GM23248 (cell line): Measurements from ENCODE around the gene PAXIP1. TPM values are rescaled to one million over a fixed set of nuclear protein-coding genes. Genes with fewer than 3 reads are reported as not detected.

Experiments
- DNase-seq: peaks from one replicate; pipeline ENCODE4 v3.0.0-alpha.2; 2015
- H2AFZ ChIP-seq: fragments of 200-600 bp; sonication (generic); 2 replicates; pipeline ENCODE4 v1.6.1; 2016; ENCODE audit warnings: antibody characterized with exemption
- H3F3A ChIP-seq: fragments of 200-600 bp; sonication (generic); 2 replicates; pipeline ENCODE4 v1.6.1; 2016; ENCODE audit warnings: mild to moderate bottlenecking, antibody characterized with exemption, mixed run types; ENCODE audit not compliant: insufficient read depth
- H3K27ac ChIP-seq: fragments of 200-600 bp; sonication (generic); 2 replicates; pipeline ENCODE4 v1.5.1; 2016; ENCODE audit warnings: mild to moderate bottlenecking
- H3K27me3 ChIP-seq: fragments of 200-600 bp; sonication (generic); replicated peaks from 2 replicates; pipeline ENCODE4 v1.6.1; 2016; ENCODE audit warnings: mild to moderate bottlenecking; ENCODE audit not compliant: insufficient read depth
- H3K36me3 ChIP-seq: fragments of 200-600 bp; sonication (generic); 2 replicates; pipeline ENCODE4 v1.6.1; 2016; ENCODE audit warnings: low read depth, mild to moderate bottlenecking
- H3K4me1 ChIP-seq: fragments of 200-600 bp; sonication (generic); 2 replicates; pipeline ENCODE4 v1.6.1; 2016; ENCODE audit warnings: mild to moderate bottlenecking; ENCODE audit not compliant: insufficient read depth
- H3K4me2 ChIP-seq: fragments of 200-600 bp; sonication (generic); one replicate; pipeline ENCODE4 v1.6.1; 2016; ENCODE audit warnings: mild to moderate bottlenecking; ENCODE audit not compliant: unreplicated experiment
- H3K4me3 ChIP-seq: fragments of 200-600 bp; sonication (generic); 2 replicates; pipeline ENCODE4 v1.5.1; 2016; ENCODE audit warnings: mild to moderate bottlenecking
- H3K79me2 ChIP-seq: fragments of 200-600 bp; sonication (generic); 2 replicates; pipeline ENCODE4 v1.6.1; 2016; ENCODE audit warnings: mild to moderate bottlenecking; ENCODE audit not compliant: insufficient read depth
- H3K9ac ChIP-seq: fragments of 200-600 bp; sonication (generic); 2 replicates; pipeline ENCODE4 v1.6.1; 2016; ENCODE audit warnings: mild to moderate bottlenecking
- H3K9me2 ChIP-seq: fragments of 200-600 bp; sonication (generic); 2 replicates; pipeline ENCODE4 v1.6.1; 2016; ENCODE audit warnings: mixed run types, mild to moderate bottlenecking, moderate library complexity; ENCODE audit not compliant: insufficient read depth
- H3K9me3 ChIP-seq: fragments of 200-600 bp; sonication (generic); one replicate; pipeline ENCODE4 v1.6.1; 2017; ENCODE audit warnings: low read depth
- H4K20me1 ChIP-seq: fragments of 200-600 bp; sonication (generic); 2 replicates; pipeline ENCODE4 v1.6.0; 2016; ENCODE audit not compliant: insufficient read depth
- EZH2 ChIP-seq: fragments of 200-600 bp; sonication (generic); IDR thresholded peaks from 2 replicates; pipeline ENCODE4 v1.6.1; 2018; ENCODE audit warnings: antibody characterized with exemption, mild to moderate bottlenecking; ENCODE audit not compliant: insufficient read depth, poor library complexity, severe bottlenecking
- EZH2phosphoT487 ChIP-seq: fragments of 200-600 bp; sonication (generic); IDR thresholded peaks from 2 replicates; pipeline ENCODE4 v1.6.1; 2018; ENCODE audit warnings: antibody characterized with exemption, moderate library complexity, mild to moderate bottlenecking, low read depth; ENCODE audit not compliant: insufficient read depth
- WGBS, 2 experiments: methylation state at CpG; one replicate each; pipeline ENCODE4 v1.1.6; 2015 to 2017; ENCODE audit warnings: low lambda C conversion rate in 2 of 2, low coverage in 1 of 2; ENCODE audit errors: missing lambda C conversion rate in 2 of 2; 5-methylcytosine and 5-hydroxymethylcytosine counted together
- in situ Hi-C: fragments of 300-500 bp; cut with MboI; formaldehyde crosslinking; loops from 2 replicates; pipeline ENCODE4 v1.15.0; 2020
- polyA plus RNA-seq: library from polyadenylated mRNA; unstranded; fragments of >200 nt; fragmentation: Nextera tagmentation; extraction: Ambion mirVana; gene quantifications from 2 replicates; pipeline ENCODE4 v1.2.1, GENCODE V29; 2016
- total RNA-seq: library from RNA; depleted of rRNA; stranded (reverse); fragments of >200 nt; shearing (Covaris generic); gene quantifications from 2 replicates; pipeline ENCODE4 v1.2.3, GENCODE V29; 2014

Gene PAXIP1
- total and polyA plus RNA-seq, 2 experiments from 2014 or later: 1.8 to 5.8 TPM

- Histone ChIP-seq H3K4me2 (no peak overlapping the region), H3K4me3 (no peak overlapping the region), H3K27ac (no peak overlapping the region), H3F3A (no peaks in the 10 kb centered on the region), H3K27me3 (no peaks in the 10 kb centered on the region), H3K36me3 (no peaks in the 10 kb centered on the region; the same call in 1 of the 2 replicates), H3K9me2 (no peaks in the 10 kb centered on the region), H4K20me1 (no peaks in the 10 kb centered on the region), H3K79me2 (peaks cover 14% of the 10 kb centered on the region), H3K4me1 (no peaks in the 10 kb centered on the region), H3K9me3 (no peaks in the 10 kb centered on the region), H2AFZ (no peak overlapping the region), H3K9ac (no peak overlapping the region)
- in situ Hi-C loops: no loop called here
- WGBS, 2 experiments: 74 to 75% methylated on average over 13 of the region's 13 CpGs
- DNase-seq: peak; percentile 2
- TF ChIP-seq EZH2 (no peak), EZH2phosphoT487 (no peak)
These were observed 5.0 kb upstream of the PAXIP1 start for GRCh38 chr7:155007947-155008346.

- Histone ChIP-seq H3K4me2 (peak overlapping the region; percentile 87), H3K9ac (peak overlapping the region; percentile 91), H2AFZ (peak overlapping the region; percentile 96), H4K20me1 (no peaks in the 10 kb centered on the region), H3K27me3 (no peaks in the 10 kb centered on the region), H3K36me3 (no peaks in the 10 kb centered on the region; the same call in 1 of the 2 replicates), H3K9me3 (no peaks in the 10 kb centered on the region), H3K4me3 (peak overlapping the region; percentile 87), H3K4me1 (no peaks in the 10 kb centered on the region), H3K79me2 (peaks cover 44% of the 10 kb centered on the region), H3F3A (no peaks in the 10 kb centered on the region), H3K9me2 (no peaks in the 10 kb centered on the region), H3K27ac (peak overlapping the region; percentile 72)
- in situ Hi-C loops: no loop called here
- DNase-seq: peak; percentile 91
- WGBS, 2 experiments: 1% methylated on average over 23 to 57 of the region's 78 CpGs
- no peak for TF ChIP-seq EZH2
- TF ChIP-seq EZH2phosphoT487: no peak
These were observed 671 bp upstream of the PAXIP1 start for GRCh38 chr7:155003376-155004214.

GRCh38 chr7:155002411-155003091 is 373 bp downstream of the PAXIP1 start:
- Histone ChIP-seq H3K36me3 (peaks cover 5% of the 10 kb centered on the region), H3K9me2 (no peaks in the 10 kb centered on the region), H3K27ac (no peak overlapping the region; the same call in 1 of the 2 replicates), H3K27me3 (no peaks in the 10 kb centered on the region), H3K4me2 (peak overlapping the region; percentile 78), H3F3A (no peaks in the 10 kb centered on the region), H3K9ac (peak overlapping the region; percentile 81), H2AFZ (peak overlapping the region; percentile 77), H4K20me1 (no peaks in the 10 kb centered on the region), H3K4me3 (peak overlapping the region; percentile 78), H3K79me2 (peaks cover 44% of the 10 kb centered on the region), H3K9me3 (no peaks in the 10 kb centered on the region), H3K4me1 (no peaks in the 10 kb centered on the region)
- peak; percentile 64 for DNase-seq
- WGBS, 2 experiments: 0% methylated on average over 10 to 22 of the region's 104 CpGs
- in situ Hi-C loops: no loop called here
- TF ChIP-seq EZH2phosphoT487 (no peak), EZH2 (no peak)

- H3K4me1 ChIP-seq: no peaks in the 10 kb centered on the region
- peak; percentile 43 for DNase-seq
- WGBS, 2 experiments: 7% methylated on average over 20 to 24 of the region's 24 CpGs
These were observed 1.0 kb downstream of the PAXIP1 start for GRCh38 chr7:155001756-155002410.

More at GRCh38 chr7:155001756-155002410, 1.0 kb downstream of the PAXIP1 start:
- Histone ChIP-seq H3K4me2 (peak overlapping the region; percentile 78), H3K9me3 (no peaks in the 10 kb centered on the region), H3K27ac (no peak overlapping the region), H2AFZ (peak overlapping the region; percentile 77), H3K9me2 (no peaks in the 10 kb centered on the region), H4K20me1 (no peaks in the 10 kb centered on the region), H3F3A (no peaks in the 10 kb centered on the region), H3K36me3 (peaks cover 11% of the 10 kb centered on the region), H3K79me2 (peaks cover 44% of the 10 kb centered on the region), H3K4me3 (peak overlapping the region; percentile 78), H3K9ac (peak overlapping the region; percentile 81), H3K27me3 (no peaks in the 10 kb centered on the region)
- in situ Hi-C loops: no loop called here
- TF ChIP-seq EZH2 (no peak), EZH2phosphoT487 (no peak)
